ENCODE results near the gene PTBP3.

Gene PTBP3

GRCh38 chr9:112360047-112360804 is 26.8 kb upstream of the PTBP3 start:
- TF ChIP-seq CTCF (IDR thresholded peaks at IDR 0.05; ENCODE audit: control insufficient read depth, insufficient read depth, low read depth, low read length, missing control alignments), result no peak
- H3K4me3 ChIP-seq (ENCODE audit: control insufficient read depth, low read depth, low read length), result no peak overlapping the region

GRCh38 chr9:112355427-112355897 is 22.0 kb upstream of the PTBP3 start:
- H3K4me3 ChIP-seq (ENCODE audit: control insufficient read depth, low read depth, low read length), result no peak overlapping the region
- DNase-seq (ENCODE audit: low read depth), result no peak
- TF ChIP-seq CTCF (IDR thresholded peaks at IDR 0.05; ENCODE audit: control insufficient read depth, insufficient read depth, low read depth, low read length, missing control alignments), result no peak

More at GRCh38 chr9:112360047-112360804, 26.8 kb upstream of the PTBP3 start:
- DNase-seq (ENCODE audit: low read depth), result peak; percentile 27

- no peak overlapping the region for H3K4me3 ChIP-seq (ENCODE audit: control insufficient read depth, low read depth, low read length)
- DNase-seq (ENCODE audit: low read depth), result no peak
- no peak for TF ChIP-seq CTCF (IDR thresholded peaks at IDR 0.05; ENCODE audit: control insufficient read depth, insufficient read depth, low read depth, low read length, missing control alignments)
Observed at GRCh38 chr9:112354081-112354743, 20.8 kb upstream of the PTBP3 start.

GRCh38 chr9:112352209-112352608 is 18.8 kb upstream of the PTBP3 start:
- TF ChIP-seq CTCF (IDR thresholded peaks at IDR 0.05; ENCODE audit: control insufficient read depth, insufficient read depth, low read depth, low read length, missing control alignments), result no peak
- H3K4me3 ChIP-seq (ENCODE audit: control insufficient read depth, low read depth, low read length), result no peak overlapping the region

GRCh38 chr9:112351184-112351583 is 17.8 kb upstream of the PTBP3 start:
- no peak for TF ChIP-seq CTCF (IDR thresholded peaks at IDR 0.05; ENCODE audit: control insufficient read depth, insufficient read depth, low read depth, low read length, missing control alignments)
- DNase-seq (ENCODE audit: low read depth), result no peak
- H3K4me3 ChIP-seq (ENCODE audit: control insufficient read depth, low read depth, low read length), result no peak overlapping the region

More at GRCh38 chr9:112352209-112352608, 18.8 kb upstream of the PTBP3 start:
- no peak for DNase-seq (ENCODE audit: low read depth)

GRCh38 chr9:112349008-112349333 is 15.6 kb upstream of the PTBP3 start:
- TF ChIP-seq CTCF (IDR thresholded peaks at IDR 0.05; ENCODE audit: control insufficient read depth, insufficient read depth, low read depth, low read length, missing control alignments), result no peak
- no peak for DNase-seq (ENCODE audit: low read depth)

More at GRCh38 chr9:112349008-112349333, 15.6 kb upstream of the PTBP3 start:
- H3K4me3 ChIP-seq (ENCODE audit: control insufficient read depth, low read depth, low read length), result no peak overlapping the region
